ENCODE results near the gene SNAPC2. TPM values are rescaled to one million over a fixed set of nuclear protein-coding genes. Genes with fewer than 3 reads are reported as not detected.

Gene SNAPC2
- total RNA-seq, 1 donor from 2014 or later: 16.8 TPM

GRCh38 chr19:7961920-7962626 is 41.9 kb downstream of the SNAPC2 start:
- no peak for TF ChIP-seq CTCF (IDR thresholded peaks at IDR 0.05; ENCODE audit: unreplicated experiment)
- Mint-ChIP-seq H3K4me1 (peaks cover 5% of the 10 kb centered on the region), H3K27me3 (ENCODE audit: low read depth) (no peaks in the 10 kb centered on the region), H3K4me3 (no peak overlapping the region), H3K9me3 (no peaks in the 10 kb centered on the region), H3K36me3 (peaks cover 19% of the 10 kb centered on the region), H3K27ac (no peak overlapping the region)
- no peak for DNase-seq (ENCODE audit: low spot score in 2 of 2, unreplicated experiment in 2 of 2)

- no peak for DNase-seq (ENCODE audit: low spot score in 2 of 2, unreplicated experiment in 2 of 2)
- H3K36me3 Mint-ChIP-seq: peaks cover 26% of the 10 kb centered on the region
- H3K27me3 Mint-ChIP-seq (ENCODE audit: low read depth): no peaks in the 10 kb centered on the region
- H3K27ac Mint-ChIP-seq: no peak overlapping the region
- TF ChIP-seq CTCF (IDR thresholded peaks at IDR 0.05; ENCODE audit: unreplicated experiment): no peak
- no peaks in the 10 kb centered on the region for H3K9me3 Mint-ChIP-seq
- no peak overlapping the region for H3K4me3 Mint-ChIP-seq
- peaks cover 5% of the 10 kb centered on the region for H3K4me1 Mint-ChIP-seq
Measured at GRCh38 chr19:7962644-7963268, 42.6 kb downstream of the SNAPC2 start.

GRCh38 chr19:7963566-7963965 is 43.4 kb downstream of the SNAPC2 start:
- H3K27ac Mint-ChIP-seq: no peak overlapping the region

GRCh38 chr19:7965259-7965841 is 45.2 kb downstream of the SNAPC2 start:
- DNase-seq (ENCODE audit: low spot score in 2 of 2, unreplicated experiment in 2 of 2): no peak
- H3K36me3 Mint-ChIP-seq: peaks cover 28% of the 10 kb centered on the region
- peak overlapping the region; percentile 74 for H3K27ac Mint-ChIP-seq
- H3K4me3 Mint-ChIP-seq: no peak overlapping the region
- no peak for TF ChIP-seq CTCF (IDR thresholded peaks at IDR 0.05; ENCODE audit: unreplicated experiment)
- H3K4me1 Mint-ChIP-seq: peaks cover 5% of the 10 kb centered on the region
- H3K27me3 Mint-ChIP-seq (ENCODE audit: low read depth): no peaks in the 10 kb centered on the region
- no peaks in the 10 kb centered on the region for H3K9me3 Mint-ChIP-seq

More at GRCh38 chr19:7963566-7963965, 43.4 kb downstream of the SNAPC2 start:
- no peak for TF ChIP-seq CTCF (IDR thresholded peaks at IDR 0.05; ENCODE audit: unreplicated experiment)
- Mint-ChIP-seq H3K4me3 (no peak overlapping the region), H3K9me3 (no peaks in the 10 kb centered on the region), H3K36me3 (peaks cover 26% of the 10 kb centered on the region), H3K4me1 (peaks cover 5% of the 10 kb centered on the region), H3K27me3 (ENCODE audit: low read depth) (no peaks in the 10 kb centered on the region)
- no peak for DNase-seq (ENCODE audit: low spot score in 2 of 2, unreplicated experiment in 2 of 2)

- Mint-ChIP-seq H3K9me3 (no peaks in the 10 kb centered on the region), H3K4me3 (no peak overlapping the region), H3K27ac (peak overlapping the region; percentile 4), H3K4me1 (peaks cover 5% of the 10 kb centered on the region), H3K27me3 (ENCODE audit: low read depth) (no peaks in the 10 kb centered on the region), H3K36me3 (peaks cover 32% of the 10 kb centered on the region)
- TF ChIP-seq CTCF (IDR thresholded peaks at IDR 0.05; ENCODE audit: unreplicated experiment): no peak
- no peak for DNase-seq (ENCODE audit: low spot score in 2 of 2, unreplicated experiment in 2 of 2)
Measured at GRCh38 chr19:7965921-7966665, 46.0 kb downstream of the SNAPC2 start.
